ENCODE data around the gene GALNT18. TPM values are rescaled to one million over a fixed set of nuclear protein-coding genes. Genes with fewer than 3 reads are reported as not detected.

Gene GALNT18
- total RNA-seq, 1 donor from 2014 or later: 38.4 TPM

GRCh38 chr11:11577932-11578911 lies 43.6 kb downstream of the GALNT18 start:
- no peak for TF ChIP-seq CTCF (IDR thresholded peaks at IDR 0.05)
- Mint-ChIP-seq H3K9me3 (ENCODE audit: low read depth) (no peaks in the 10 kb centered on the region), H3K27ac (ENCODE audit: unreplicated experiment) (peak overlapping the region; percentile 39), H3K4me3 (ENCODE audit: unreplicated experiment) (no peak overlapping the region), H3K4me1 (ENCODE audit: low read depth) (peaks cover 48% of the 10 kb centered on the region), H3K27me3 (ENCODE audit: low read depth) (peaks cover 3% of the 10 kb centered on the region), H3K36me3 (ENCODE audit: low read depth) (no peaks in the 10 kb centered on the region)
- DNase-seq (ENCODE audit: low spot score): no peak

- TF ChIP-seq CTCF (IDR thresholded peaks at IDR 0.05): no peak
- no peak for DNase-seq (ENCODE audit: low spot score)
- Mint-ChIP-seq H3K27me3 (ENCODE audit: low read depth) (peaks cover 3% of the 10 kb centered on the region), H3K4me3 (ENCODE audit: unreplicated experiment) (no peak overlapping the region), H3K36me3 (ENCODE audit: low read depth) (no peaks in the 10 kb centered on the region), H3K27ac (ENCODE audit: unreplicated experiment) (no peak overlapping the region), H3K9me3 (ENCODE audit: low read depth) (no peaks in the 10 kb centered on the region), H3K4me1 (ENCODE audit: low read depth) (peaks cover 42% of the 10 kb centered on the region)
Measured at GRCh38 chr11:11577251-11577855, 44.5 kb downstream of the GALNT18 start.

GRCh38 chr11:11574373-11575287 lies 47.2 kb downstream of the GALNT18 start:
- no peak for DNase-seq (ENCODE audit: low spot score)
- no peaks in the 10 kb centered on the region for H3K9me3 Mint-ChIP-seq (ENCODE audit: low read depth)
- no peak overlapping the region for H3K4me3 Mint-ChIP-seq (ENCODE audit: unreplicated experiment)
- no peak for TF ChIP-seq CTCF (IDR thresholded peaks at IDR 0.05)
- no peaks in the 10 kb centered on the region for H3K27me3 Mint-ChIP-seq (ENCODE audit: low read depth)
- no peak overlapping the region for H3K27ac Mint-ChIP-seq (ENCODE audit: unreplicated experiment)
- peaks cover 33% of the 10 kb centered on the region for H3K4me1 Mint-ChIP-seq (ENCODE audit: low read depth)
- peaks cover 1% of the 10 kb centered on the region for H3K36me3 Mint-ChIP-seq (ENCODE audit: low read depth)

DNA sequence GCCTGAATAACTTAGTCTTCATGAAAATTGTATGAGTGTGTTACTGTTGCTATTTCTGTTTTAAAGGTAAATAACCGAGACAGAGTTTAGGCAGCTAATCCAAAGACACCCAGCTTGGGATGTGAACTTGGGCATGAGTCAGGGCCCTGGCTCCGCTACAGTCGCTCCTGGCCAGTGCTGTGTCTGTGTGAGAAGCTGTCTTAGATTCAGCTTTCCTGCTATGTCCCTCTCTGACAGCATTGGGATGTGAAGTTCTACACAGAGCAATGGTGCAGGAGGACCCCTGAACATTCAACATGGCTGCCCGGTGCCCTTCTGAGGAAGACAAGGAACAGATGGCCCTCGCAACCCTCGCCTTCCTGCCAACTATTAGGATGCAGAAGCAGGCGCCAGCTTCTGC lies 49.4 kb downstream of the GALNT18 start:
- H3K27ac Mint-ChIP-seq (ENCODE audit: unreplicated experiment): no peak overlapping the region
- TF ChIP-seq CTCF (IDR thresholded peaks at IDR 0.05): no peak
- no peaks in the 10 kb centered on the region for H3K27me3 Mint-ChIP-seq (ENCODE audit: low read depth)
- DNase-seq (ENCODE audit: low spot score): no peak
- H3K9me3 Mint-ChIP-seq (ENCODE audit: low read depth): no peaks in the 10 kb centered on the region
- peaks cover 28% of the 10 kb centered on the region for H3K4me1 Mint-ChIP-seq (ENCODE audit: low read depth)
- peaks cover 1% of the 10 kb centered on the region for H3K36me3 Mint-ChIP-seq (ENCODE audit: low read depth)
- H3K4me3 Mint-ChIP-seq (ENCODE audit: unreplicated experiment): no peak overlapping the region

DNA sequence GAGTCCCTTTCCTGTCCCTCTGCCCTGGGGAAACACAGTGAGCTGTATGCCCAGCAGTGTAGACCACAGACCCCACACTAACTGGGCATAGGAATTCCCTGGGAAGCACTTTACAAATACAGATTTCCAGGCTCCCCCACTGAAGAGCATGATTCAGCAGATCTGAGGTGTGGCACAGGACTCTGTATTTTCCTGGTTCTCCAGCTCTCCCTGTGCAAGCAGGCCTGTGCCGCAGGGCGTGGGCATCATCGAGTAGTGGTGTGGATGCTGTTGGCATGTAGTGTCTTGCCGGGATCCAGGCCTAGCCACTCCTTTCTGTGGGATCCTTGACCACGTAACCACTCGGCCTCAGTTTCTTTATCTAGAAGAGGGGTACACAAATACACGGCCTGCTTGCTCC lies 49.9 kb downstream of the GALNT18 start:
- Mint-ChIP-seq H3K4me1 (ENCODE audit: low read depth) (peaks cover 24% of the 10 kb centered on the region), H3K36me3 (ENCODE audit: low read depth) (peaks cover 1% of the 10 kb centered on the region), H3K9me3 (ENCODE audit: low read depth) (no peaks in the 10 kb centered on the region), H3K4me3 (ENCODE audit: unreplicated experiment) (no peak overlapping the region), H3K27me3 (ENCODE audit: low read depth) (no peaks in the 10 kb centered on the region), H3K27ac (ENCODE audit: unreplicated experiment) (no peak overlapping the region)
- TF ChIP-seq CTCF (IDR thresholded peaks at IDR 0.05): no peak
- DNase-seq (ENCODE audit: low spot score): no peak
